ENCODE results near the gene PROM2. TPM values are rescaled to one million over a fixed set of nuclear protein-coding genes. Genes with fewer than 3 reads are reported as not detected.

Gene PROM2
- polyA plus RNA-seq, 1 donor (not counting 4 experiments of a cell fraction or from before 2014, with no cell fraction given) = 11.4 TPM

GRCh38 chr2:95325026-95325425 lies 50.8 kb downstream of the PROM2 start:
- dilution Hi-C loops (cut with MboI; ENCODE audit: extremely low pct_ligation_motif_present, low sequenced_read_pairs) = no loop called here
- Histone ChIP-seq H3K79me2 (ENCODE audit: control insufficient read depth, insufficient read depth, low read length) (no peaks in the 10 kb centered on the region), H3K4me2 (ENCODE audit: control insufficient read depth, extremely low read depth, insufficient read depth, low read depth, low read length) (no peak overlapping the region), H2AFZ (ENCODE audit: control insufficient read depth, low read length) (no peak overlapping the region), H3K27me3 (ENCODE audit: control insufficient read depth, extremely low read depth, insufficient read depth, low read length) (peaks cover 20% of the 10 kb centered on the region), H4K20me1 (ENCODE audit: control insufficient read depth, extremely low read depth, insufficient read depth, low read length) (peaks cover 4% of the 10 kb centered on the region), H3K9me3 (ENCODE audit: control insufficient read depth, low read depth, low read length) (no peaks in the 10 kb centered on the region), H3K4me3 (ENCODE audit: control insufficient read depth in 2 of 3, extremely low read depth in 1 of 3, insufficient read depth in 2 of 3, low read depth in 1 of 3, low read length in 3 of 3) (no peak overlapping the region), H3K9ac (ENCODE audit: control insufficient read depth, extremely low read depth, insufficient read depth, low read length) (no peak overlapping the region), H3K36me3 (ENCODE audit: control insufficient read depth in 2 of 2, extremely low read depth in 1 of 2, insufficient read depth in 2 of 2, low read length in 2 of 2) (no peaks in the 10 kb centered on the region), H3K27ac (ENCODE audit: control insufficient read depth, insufficient read depth, low read length) (no peak overlapping the region), H3K4me1 (ENCODE audit: control insufficient read depth, extremely low read depth, insufficient read depth, low read length) (peaks cover under 1% of the 10 kb centered on the region), H3K9me1 (ENCODE audit: control insufficient read depth, extremely low read depth, insufficient read depth, low read length) (no peaks in the 10 kb centered on the region)
- FAIRE-seq (no peak), DNase-seq (ENCODE audit: low read depth, low spot score) (no peak)
- TF ChIP-seq, protein P1, sequence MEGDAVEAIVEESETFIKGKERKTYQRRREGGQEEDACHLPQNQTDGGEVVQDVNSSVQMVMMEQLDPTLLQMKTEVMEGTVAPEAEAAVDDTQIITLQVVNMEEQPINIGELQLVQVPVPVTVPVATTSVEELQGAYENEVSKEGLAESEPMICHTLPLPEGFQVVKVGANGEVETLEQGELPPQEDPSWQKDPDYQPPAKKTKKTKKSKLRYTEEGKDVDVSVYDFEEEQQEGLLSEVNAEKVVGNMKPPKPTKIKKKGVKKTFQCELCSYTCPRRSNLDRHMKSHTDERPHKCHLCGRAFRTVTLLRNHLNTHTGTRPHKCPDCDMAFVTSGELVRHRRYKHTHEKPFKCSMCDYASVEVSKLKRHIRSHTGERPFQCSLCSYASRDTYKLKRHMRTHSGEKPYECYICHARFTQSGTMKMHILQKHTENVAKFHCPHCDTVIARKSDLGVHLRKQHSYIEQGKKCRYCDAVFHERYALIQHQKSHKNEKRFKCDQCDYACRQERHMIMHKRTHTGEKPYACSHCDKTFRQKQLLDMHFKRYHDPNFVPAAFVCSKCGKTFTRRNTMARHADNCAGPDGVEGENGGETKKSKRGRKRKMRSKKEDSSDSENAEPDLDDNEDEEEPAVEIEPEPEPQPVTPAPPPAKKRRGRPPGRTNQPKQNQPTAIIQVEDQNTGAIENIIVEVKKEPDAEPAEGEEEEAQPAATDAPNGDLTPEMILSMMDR (optimal IDR thresholded peaks at IDR 0.05 in 1 of 3, IDR thresholded peaks at IDR 0.05 in 1 of 3, conservative IDR thresholded peaks at IDR 0.05 in 1 of 3; ENCODE audit: extremely low read depth in 1 of 3, insufficient read depth in 2 of 3, low read length in 3 of 3) = no peak
- no peak for TF ChIP-seq EZH2 (IDR thresholded peaks at IDR 0.05; ENCODE audit: low read length)

DNA sequence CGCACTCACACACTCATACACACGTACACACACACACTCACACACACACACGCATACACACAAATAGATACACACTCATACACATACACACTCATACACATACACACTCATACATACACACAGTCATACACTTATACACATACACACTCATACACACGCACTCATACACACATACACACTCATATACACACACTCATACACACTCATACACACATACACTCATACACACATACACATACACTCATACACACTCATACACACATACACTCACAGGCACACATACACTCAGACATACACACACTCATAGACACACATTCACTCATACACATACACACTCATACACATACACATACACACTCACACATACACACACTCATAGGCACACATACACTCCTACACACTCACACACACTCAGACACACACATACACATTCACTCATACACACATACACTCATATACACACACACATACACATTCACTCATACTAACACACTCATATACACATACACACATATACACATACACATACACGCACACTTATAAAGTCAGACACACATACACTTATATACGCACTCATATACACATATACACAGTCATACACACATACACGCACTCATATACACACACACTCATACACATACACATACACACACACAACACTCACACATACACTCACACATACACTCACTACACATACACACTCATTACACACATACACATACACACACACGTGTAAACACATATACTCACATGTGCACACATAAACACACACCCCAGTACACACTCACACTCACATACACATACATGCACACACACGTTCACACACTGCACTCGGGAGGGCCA lies 51.6 kb downstream of the PROM2 start:
- no peaks in the 10 kb centered on the region for H3K9me3 ChIP-seq (ENCODE audit: control insufficient read depth, low read depth, low read length)
- no peak overlapping the region for H3K4me2 ChIP-seq (ENCODE audit: control insufficient read depth, extremely low read depth, insufficient read depth, low read depth, low read length)
- H4K20me1 ChIP-seq (ENCODE audit: control insufficient read depth, extremely low read depth, insufficient read depth, low read length) = peaks cover 4% of the 10 kb centered on the region
- DNase-seq (ENCODE audit: low read depth, low spot score) = no peak
- H3K79me2 ChIP-seq (ENCODE audit: control insufficient read depth, insufficient read depth, low read length) = no peaks in the 10 kb centered on the region
- TF ChIP-seq, protein P1 (optimal IDR thresholded peaks at IDR 0.05 in 1 of 3, IDR thresholded peaks at IDR 0.05 in 1 of 3, conservative IDR thresholded peaks at IDR 0.05 in 1 of 3; ENCODE audit: extremely low read depth in 1 of 3, insufficient read depth in 2 of 3, low read length in 3 of 3) = no peak
- TF ChIP-seq EZH2 (IDR thresholded peaks at IDR 0.05; ENCODE audit: low read length) = no peak
- no peak overlapping the region for H3K4me3 ChIP-seq (ENCODE audit: control insufficient read depth in 2 of 3, extremely low read depth in 1 of 3, insufficient read depth in 2 of 3, low read depth in 1 of 3, low read length in 3 of 3)
- FAIRE-seq = no peak
- peaks cover 19% of the 10 kb centered on the region for H3K27me3 ChIP-seq (ENCODE audit: control insufficient read depth, extremely low read depth, insufficient read depth, low read length)
- H3K27ac ChIP-seq (ENCODE audit: control insufficient read depth, insufficient read depth, low read length) = no peak overlapping the region
- no peaks in the 10 kb centered on the region for H3K4me1 ChIP-seq (ENCODE audit: control insufficient read depth, extremely low read depth, insufficient read depth, low read length)
- H3K36me3 ChIP-seq (ENCODE audit: control insufficient read depth in 2 of 2, extremely low read depth in 1 of 2, insufficient read depth in 2 of 2, low read length in 2 of 2) = no peaks in the 10 kb centered on the region
- dilution Hi-C loops (cut with MboI; ENCODE audit: extremely low pct_ligation_motif_present, low sequenced_read_pairs) = no loop called here
- no peaks in the 10 kb centered on the region for H3K9me1 ChIP-seq (ENCODE audit: control insufficient read depth, extremely low read depth, insufficient read depth, low read length)
- no peak overlapping the region for H2AFZ ChIP-seq (ENCODE audit: control insufficient read depth, low read length)
- no peak overlapping the region for H3K9ac ChIP-seq (ENCODE audit: control insufficient read depth, extremely low read depth, insufficient read depth, low read length)

Measured in keratinocyte (primary cell).